Ascending aorta (tissue), 2 donors: ENCODE data around the gene RGS6. TPM values are rescaled to one million over a fixed set of nuclear protein-coding genes. Genes with fewer than 3 reads are reported as not detected.

Experiments
- DNase-seq, 2 donors: peaks; one replicate each; pipeline ENCODE4 v3.0.0-alpha.2; 2019; ENCODE audit warnings: low spot score in 2 of 2
- H3K27ac ChIP-seq, 2 donors: fragments of 200-600 bp; sonication (generic); one replicate each; pipeline ENCODE4 v1.5.1; 2016 to 2017; ENCODE audit warnings: mild to moderate bottlenecking in 1 of 2
- H3K27me3 ChIP-seq: fragments of 200-600 bp; sonication (generic); one replicate; pipeline ENCODE4 v1.5.1; 2017
- H3K36me3 ChIP-seq, 2 donors: fragments of 200-600 bp; sonication (generic); one replicate each; pipeline ENCODE4 v1.5.1; 2016
- H3K4me1 ChIP-seq, 2 donors: fragments of 200-600 bp; sonication (generic); one replicate each; pipeline ENCODE4 v1.5.1; 2016 to 2017; ENCODE audit warnings: mild to moderate bottlenecking in 1 of 2
- H3K4me3 ChIP-seq, 2 donors: fragments of 200-600 bp; sonication (generic); one replicate each; pipeline ENCODE4 v1.5.1; 2016 to 2017; ENCODE audit warnings: mild to moderate bottlenecking in 1 of 2
- H3K9me3 ChIP-seq, 2 donors: fragments of 200-600 bp; sonication (generic); one replicate each; pipeline ENCODE4 v1.5.1; 2016
- CTCF ChIP-seq, 3 experiments: fragments of 200-600 bp in 2 of 3; fragments of 450-650 bp in 1 of 3; sonication (generic) in 2 of 3; IDR thresholded peaks; one replicate each; pipeline ENCODE4 v1.5.1; 2016 to 2019; ENCODE audit warnings: antibody characterized with exemption in 3 of 3, mild to moderate bottlenecking in 1 of 3, moderate library complexity in 1 of 3
- intact Hi-C: fragments of 100-400 bp; cut with DNase I; formaldehyde crosslinking; loops from one replicate; pipeline ENCODE4 v1.15.1; 2023
- total RNA-seq: library from RNA; depleted of rRNA; stranded (reverse); fragments of >200 nt; gene quantifications from one replicate; pipeline ENCODE4 v1.1.0, GENCODE V29; 2016

Gene RGS6
- total RNA-seq, 1 donor from 2014 or later = 0.11 TPM

GRCh38 chr14:72097173-72097783 is 165.0 kb downstream of the RGS6 start:
- no peaks in the 10 kb centered on the region for H3K9me3 ChIP-seq
- H3K4me3 ChIP-seq = no peak overlapping the region
- no peak for TF ChIP-seq CTCF (IDR thresholded peaks at IDR 0.05)
- H3K27ac ChIP-seq = no peak overlapping the region
- H3K27me3 ChIP-seq = no peaks in the 10 kb centered on the region
- H3K36me3 ChIP-seq = no peaks in the 10 kb centered on the region
- intact Hi-C loops = no loop called here
- DNase-seq = no peak
- no peaks in the 10 kb centered on the region for H3K4me1 ChIP-seq

- intact Hi-C loops = no loop called here
Observed at GRCh38 chr14:72098210-72098609, 166.0 kb downstream of the RGS6 start.

GRCh38 chr14:72099566-72099965 is 167.3 kb downstream of the RGS6 start:
- no peak overlapping the region for H3K27ac ChIP-seq
- no peak for DNase-seq
- no peaks in the 10 kb centered on the region for H3K9me3 ChIP-seq

More at GRCh38 chr14:72098210-72098609, 166.0 kb downstream of the RGS6 start:
- Histone ChIP-seq H3K36me3 (no peaks in the 10 kb centered on the region), H3K27me3 (no peaks in the 10 kb centered on the region), H3K9me3 (no peaks in the 10 kb centered on the region), H3K4me1 (no peaks in the 10 kb centered on the region), H3K27ac (no peak overlapping the region), H3K4me3 (no peak overlapping the region)
- TF ChIP-seq CTCF (IDR thresholded peaks at IDR 0.05) = no peak
- no peak for DNase-seq

GRCh38 chr14:72104011-72104613 is 171.9 kb downstream of the RGS6 start:
- H3K4me1 ChIP-seq = no peaks in the 10 kb centered on the region
- peak in 1 of 3 experiments; percentile 28 for TF ChIP-seq CTCF (IDR thresholded peaks at IDR 0.05)
- no peak overlapping the region for H3K4me3 ChIP-seq
- DNase-seq = no peak
- H3K36me3 ChIP-seq = no peaks in the 10 kb centered on the region
- no peaks in the 10 kb centered on the region for H3K27me3 ChIP-seq
- intact Hi-C loops = no loop called here
- H3K9me3 ChIP-seq = no peaks in the 10 kb centered on the region
- H3K27ac ChIP-seq = no peak overlapping the region

More at GRCh38 chr14:72099566-72099965, 167.3 kb downstream of the RGS6 start:
- Histone ChIP-seq H3K27me3 (no peaks in the 10 kb centered on the region), H3K36me3 (no peaks in the 10 kb centered on the region), H3K4me3 (no peak overlapping the region), H3K4me1 (no peaks in the 10 kb centered on the region)
- intact Hi-C loops = no loop called here
- TF ChIP-seq CTCF (IDR thresholded peaks at IDR 0.05) = no peak

GRCh38 chr14:72111911-72112310 is 179.7 kb downstream of the RGS6 start:
- Histone ChIP-seq H3K4me1 (no peaks in the 10 kb centered on the region), H3K27me3 (no peaks in the 10 kb centered on the region), H3K4me3 (no peak overlapping the region), H3K36me3 (no peaks in the 10 kb centered on the region), H3K27ac (no peak overlapping the region), H3K9me3 (no peaks in the 10 kb centered on the region)
- intact Hi-C loops = no loop called here
- no peak for DNase-seq
- TF ChIP-seq CTCF (IDR thresholded peaks at IDR 0.05) = no peak
